Vagina (tissue), 2 donors: ENCODE measurements around the gene SLC9A9.

Experiments used
- CTCF ChIP-seq, 3 experiments: fragments of 450-650 bp in 2 of 3; fragments of 200-600 bp in 1 of 3; sonication (generic) in 1 of 3; IDR thresholded peaks; one replicate each; pipeline ENCODE4 v1.5.1; 2017 to 2019; ENCODE audit warnings: antibody characterized with exemption in 3 of 3, mild to moderate bottlenecking in 2 of 3, moderate library complexity in 2 of 3
- POLR2AphosphoS5 ChIP-seq, 2 donors: sonication (generic); formaldehyde crosslinking; IDR thresholded peaks; one replicate each; pipeline ENCODE4 v1.9.0; 2017; ENCODE audit warnings: antibody characterized with exemption in 2 of 2, mild to moderate bottlenecking in 2 of 2, low read depth in 1 of 2; ENCODE audit not compliant: insufficient read depth in 1 of 2

GRCh38 chr3:143809121-143809621, 39.1 kb downstream of the SLC9A9 start:
- TF ChIP-seq POLR2AphosphoS5 (IDR thresholded peaks at IDR 0.05; ENCODE audit: insufficient read depth in 1 of 2, low read depth in 1 of 2) (peak in 1 of 2 donors; percentile 20), CTCF (IDR thresholded peaks at IDR 0.05) (no peak)
